T-helper 1 cell treated with Interleukin-12 subunit alpha and Interleukin-12 subunit beta and Interleukin-4 antibody, amounts not matched to agents 30 ng/mL and 1 ng/mL, for 36 hours (primary cell): ENCODE data around the gene IDS. TPM values are rescaled to one million over a fixed set of nuclear protein-coding genes. Genes with fewer than 3 reads are reported as not detected.
"Not testable (repeated sequence)": the region's sequence is repeated elsewhere in the genome, so short reads cannot be mapped to it uniquely, and the experiment has no call there.

Experiments used
- intact Hi-C: fragments of 100-400 bp; cut with micrococcal nuclease; formaldehyde crosslinking; loops from one replicate; pipeline ENCODE4 v1.15.1; 2024
- total RNA-seq: library from RNA; stranded (reverse); gene quantifications from 2 replicates; pipeline ENCODE4 v1.2.3, GENCODE V29; 2022

Gene IDS
- total RNA-seq, 1 donor from 2014 or later, result 96.6 TPM

DNA sequence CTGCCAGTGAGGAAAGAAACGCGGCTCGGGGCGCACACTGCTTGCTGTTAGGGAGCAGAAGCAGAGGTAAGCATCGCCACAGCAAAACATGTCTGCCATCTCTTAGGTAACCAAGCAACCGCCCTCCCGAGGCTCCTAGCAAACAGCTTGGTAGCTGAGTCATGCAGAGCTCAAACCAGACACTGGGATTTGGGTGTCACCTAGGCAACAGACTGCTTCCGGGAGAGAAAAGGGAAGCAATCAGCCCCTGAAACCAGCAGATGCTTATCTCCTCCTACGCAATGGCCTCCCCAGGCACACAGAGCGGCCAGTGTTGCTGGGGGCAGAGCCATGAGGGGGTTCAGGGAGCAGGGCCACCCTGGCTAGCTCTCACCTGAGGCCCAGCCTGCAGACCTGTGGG lies 1.7 kb downstream of the IDS start:
- intact Hi-C loops, result loop anchor here (10.0 kb wide), 2 partner anchors 861 to 1191 kb away; partner anchors contain the start of genes MAMLD1 and MTMR1

DNA sequence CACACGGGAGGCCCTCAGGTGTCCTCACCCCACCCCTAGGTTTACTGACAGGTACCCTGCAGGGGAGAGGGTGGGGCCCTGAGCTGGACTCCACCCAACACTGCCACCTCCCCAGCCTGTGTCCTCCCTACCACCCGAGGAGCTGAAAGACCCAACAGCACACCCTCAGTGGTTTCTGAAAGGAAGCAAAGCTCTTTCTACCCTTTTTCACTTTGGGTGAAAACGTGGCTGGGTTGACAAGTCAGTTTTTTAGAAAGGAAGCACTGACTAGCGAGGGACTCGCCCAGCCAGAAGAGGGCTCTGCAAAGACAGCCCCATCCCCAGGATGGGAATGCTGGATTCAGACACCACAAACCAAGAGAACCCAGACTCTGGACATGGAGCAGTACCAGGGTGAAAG lies 2.2 kb downstream of the IDS start:
- intact Hi-C loops, result loop anchor here (1.0 to 10.0 kb wide), 3 partner anchors 862 to 1591 kb away; partner anchors contain the start of genes MAMLD1 and MTMR1

DNA sequence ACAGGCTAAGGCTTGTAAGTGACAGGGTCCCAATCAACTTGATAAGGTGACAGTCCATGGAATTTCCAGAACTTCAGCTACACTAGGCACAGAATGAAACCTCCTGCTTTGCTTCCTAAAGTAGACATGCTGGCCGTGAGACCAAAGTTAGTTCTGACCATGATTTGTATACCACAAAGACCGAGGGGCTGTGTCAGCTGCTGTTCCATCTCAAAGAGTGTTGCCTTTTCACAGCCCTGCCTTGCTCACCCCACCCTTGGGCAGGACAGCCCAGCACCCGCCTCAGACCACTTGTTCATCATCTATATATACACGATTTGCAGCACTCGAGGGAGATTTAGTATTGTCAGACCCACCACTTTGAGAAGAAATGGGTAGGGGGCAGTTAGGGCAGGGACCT lies 5.3 kb downstream of the IDS start:
- intact Hi-C loops, result loop anchor here (10.0 kb wide), 2 partner anchors 865 to 1195 kb away; partner anchors contain the start of genes MAMLD1 and MTMR1

DNA sequence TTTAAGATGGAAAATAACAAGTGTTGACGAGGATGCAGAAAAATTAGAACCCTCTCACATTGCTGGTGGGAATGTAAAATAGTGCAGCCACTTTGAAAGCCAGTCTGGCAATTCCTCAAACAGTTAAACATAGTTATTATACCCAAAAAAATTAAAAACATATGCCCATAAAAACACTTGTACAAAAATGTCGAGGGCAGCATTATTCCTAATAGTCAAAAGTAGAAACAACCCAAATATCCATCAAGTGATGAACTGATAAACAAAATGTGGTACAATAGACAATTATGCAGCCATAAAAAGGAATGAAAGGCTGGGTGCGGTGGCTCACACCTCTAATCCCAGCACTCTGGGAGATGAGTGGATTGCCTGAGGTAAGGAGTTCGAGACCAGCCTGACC lies 6.3 kb downstream of the IDS start:
- intact Hi-C loops, result no loop called here

DNA sequence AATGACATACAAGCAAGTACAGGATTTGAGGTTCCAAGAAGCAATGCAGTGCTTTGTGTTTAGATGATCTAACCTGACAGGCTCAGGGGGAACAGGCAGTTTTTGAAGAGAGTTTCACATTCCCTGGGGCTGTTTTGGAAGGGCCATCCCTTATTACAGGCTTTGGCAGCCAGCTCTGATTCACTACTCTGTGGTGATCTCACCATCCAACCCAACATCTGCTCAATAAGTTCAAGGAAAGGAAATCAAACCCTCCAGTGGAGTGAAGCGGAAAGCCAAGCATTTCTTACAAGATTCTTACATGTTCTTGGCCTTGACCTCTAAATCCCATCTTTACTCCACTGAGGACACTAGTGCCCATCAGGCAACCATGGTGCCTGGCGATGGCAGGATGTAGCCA lies 7.5 kb downstream of the IDS start:
- intact Hi-C loops, result no loop called here

DNA sequence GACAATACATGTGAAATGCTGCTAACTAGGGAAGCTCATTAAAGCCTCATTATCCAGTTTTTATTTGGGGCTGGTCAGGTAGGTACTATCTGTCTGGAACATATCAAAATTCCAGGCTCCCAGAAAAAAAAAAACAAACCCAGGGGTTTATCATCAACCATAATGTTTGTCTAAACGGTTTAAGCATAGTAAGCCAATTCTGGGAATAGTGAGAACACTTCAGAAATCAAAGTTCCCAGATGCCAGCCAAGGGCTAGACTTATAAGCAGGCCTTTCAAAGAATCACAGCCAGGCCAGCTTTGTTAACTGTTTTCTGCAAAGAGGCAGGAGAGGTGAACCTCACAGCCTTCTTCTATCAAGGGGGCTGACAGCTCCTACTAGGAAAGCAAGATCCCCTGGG lies 8.1 kb downstream of the IDS start:
- intact Hi-C loops, result no loop called here

DNA sequence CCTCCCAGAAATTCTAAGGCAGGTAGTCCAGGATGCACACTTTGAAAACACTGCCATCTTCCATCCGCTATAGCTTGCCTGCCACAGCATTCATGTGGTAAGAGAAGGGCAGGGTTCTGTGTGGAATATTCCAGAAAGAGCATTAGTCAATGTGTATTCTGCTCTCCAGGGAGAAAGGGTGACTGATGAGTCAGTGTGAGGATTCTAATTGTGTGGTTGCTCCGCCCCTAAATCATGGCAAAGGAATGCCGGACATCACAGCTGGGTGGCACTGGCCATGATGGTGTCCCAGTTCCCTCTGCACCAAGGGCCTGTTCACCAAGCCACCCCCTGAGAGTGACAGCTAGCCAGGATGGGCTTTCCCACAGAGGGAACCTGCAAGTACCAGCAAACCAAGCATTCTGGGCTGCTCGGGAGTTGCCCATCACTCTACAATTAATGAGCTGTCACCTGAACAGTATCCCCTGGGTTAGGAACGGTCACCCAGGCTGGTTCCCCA lies 9.5 kb downstream of the IDS start:
- intact Hi-C loops, result no loop called here

DNA sequence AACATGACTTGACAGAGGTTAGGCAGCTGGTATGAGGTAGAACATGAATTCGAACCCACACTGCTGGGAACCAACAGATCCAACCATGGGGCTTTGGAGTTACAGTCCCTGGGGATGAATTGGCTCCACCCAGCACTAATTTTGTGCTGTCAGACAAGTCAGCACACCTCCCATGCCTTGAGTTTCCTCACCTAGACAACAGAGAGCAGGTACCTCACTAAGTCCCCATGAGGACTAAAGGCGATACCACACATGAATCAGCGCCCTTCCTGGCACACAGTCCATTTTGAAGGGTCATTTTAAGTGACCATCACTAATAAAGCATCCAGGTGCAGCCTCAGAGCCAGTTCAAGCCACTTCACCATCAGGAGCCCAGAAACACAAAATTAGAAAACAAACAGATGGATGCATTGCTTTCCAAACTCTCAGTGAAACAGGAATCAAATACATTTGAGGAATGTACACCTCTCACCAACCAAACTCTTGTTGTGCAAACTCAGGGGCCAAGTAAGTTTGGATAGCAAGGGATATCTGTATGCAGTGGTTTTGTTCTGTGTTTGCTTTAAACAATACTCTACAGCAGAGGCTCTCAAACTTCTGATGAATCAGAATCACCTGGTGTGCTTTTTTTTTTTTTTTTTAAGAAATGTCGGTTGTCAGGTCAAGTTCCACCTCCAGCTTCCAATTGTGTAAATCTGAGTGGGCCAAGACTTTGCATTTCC lies 10.1 kb downstream of the IDS start:
- intact Hi-C loops, result no loop called here

DNA sequence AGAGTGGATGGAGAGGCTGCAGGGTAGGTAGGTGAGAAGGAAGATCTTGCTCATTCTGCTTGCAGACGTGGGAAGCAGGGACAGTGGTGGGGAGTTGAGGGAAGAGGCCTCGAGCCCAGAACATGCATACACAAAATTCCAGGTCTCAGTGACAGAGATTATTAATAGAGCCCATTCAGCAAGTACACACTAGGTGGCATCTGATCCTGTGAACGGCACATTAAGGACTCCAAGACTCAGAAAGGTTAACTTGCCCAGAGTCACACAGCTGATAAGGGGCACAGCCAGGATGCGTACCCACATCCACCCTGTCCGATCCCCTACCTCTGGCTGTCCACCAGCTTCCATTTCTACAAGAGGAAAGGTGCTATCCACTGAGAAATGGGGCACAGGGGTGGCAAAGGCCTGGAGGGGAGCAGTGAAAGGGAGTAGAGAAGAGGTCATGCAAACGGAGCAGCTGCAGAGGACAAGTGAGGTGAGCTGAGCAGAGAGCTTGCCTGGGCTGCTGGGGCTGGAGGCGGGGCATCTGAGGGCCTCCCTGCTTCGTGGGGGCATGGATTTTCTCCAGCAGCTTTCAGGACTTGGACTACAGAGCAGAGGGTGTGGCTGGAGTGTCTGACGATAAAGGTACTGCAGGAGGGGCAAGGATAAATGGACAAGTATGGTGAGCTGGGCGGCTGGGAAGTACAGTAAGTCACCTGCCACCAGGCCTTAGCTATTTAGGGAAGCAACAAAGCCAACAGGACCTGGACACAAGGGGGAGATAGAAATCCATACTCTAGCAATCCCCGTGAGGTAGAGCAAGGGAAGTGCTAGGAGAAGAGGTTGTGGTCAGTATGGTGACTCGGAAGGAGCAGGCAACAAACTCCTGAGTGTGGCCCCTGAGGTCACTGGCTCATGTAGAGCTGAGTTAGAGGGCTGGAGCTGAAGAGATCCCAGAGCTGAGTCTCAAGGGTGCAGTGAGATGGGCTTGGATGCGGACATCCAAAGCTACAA lies 11.2 kb downstream of the IDS start:
- intact Hi-C loops, result no loop called here

DNA sequence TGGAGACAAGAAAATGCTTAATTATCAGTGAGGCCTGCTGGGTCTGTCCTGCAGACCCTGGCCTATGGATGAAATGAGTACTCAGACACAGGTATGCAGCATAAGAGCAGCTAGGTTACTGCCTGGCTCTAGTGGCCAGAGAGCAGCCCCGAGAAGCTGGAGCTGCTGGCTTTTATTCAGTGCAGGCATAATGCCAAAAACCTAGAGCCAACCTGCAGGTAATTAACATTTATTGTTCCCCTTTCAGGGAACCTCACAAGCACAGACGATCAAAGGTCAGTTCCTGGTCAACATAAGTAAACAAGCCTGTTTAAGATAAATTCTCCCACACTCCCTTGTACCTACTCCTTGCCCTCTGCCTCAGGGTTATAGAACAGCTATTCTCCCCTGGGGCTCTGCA lies 13.3 kb downstream of the IDS start:
- intact Hi-C loops, result no loop called here

DNA sequence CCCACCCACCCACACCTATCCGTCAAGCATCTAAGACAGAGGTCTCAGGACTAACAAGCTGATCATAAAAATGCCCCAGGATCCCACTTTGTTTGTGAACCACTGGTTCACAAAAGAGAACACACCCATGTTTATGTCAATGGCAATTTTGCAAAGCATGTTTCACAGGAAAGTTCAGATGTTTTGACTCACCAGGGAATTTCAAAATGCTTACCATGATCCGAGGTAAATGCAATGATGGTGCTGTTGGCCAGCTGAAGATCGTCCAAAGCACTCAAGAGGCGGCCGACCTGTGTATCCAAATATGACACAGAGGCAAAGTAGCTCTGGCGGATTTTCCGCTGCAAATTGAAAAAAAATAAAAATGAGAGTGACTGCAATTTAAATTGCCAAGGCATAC lies 15.0 kb downstream of the IDS start:
- intact Hi-C loops, result no loop called here

DNA sequence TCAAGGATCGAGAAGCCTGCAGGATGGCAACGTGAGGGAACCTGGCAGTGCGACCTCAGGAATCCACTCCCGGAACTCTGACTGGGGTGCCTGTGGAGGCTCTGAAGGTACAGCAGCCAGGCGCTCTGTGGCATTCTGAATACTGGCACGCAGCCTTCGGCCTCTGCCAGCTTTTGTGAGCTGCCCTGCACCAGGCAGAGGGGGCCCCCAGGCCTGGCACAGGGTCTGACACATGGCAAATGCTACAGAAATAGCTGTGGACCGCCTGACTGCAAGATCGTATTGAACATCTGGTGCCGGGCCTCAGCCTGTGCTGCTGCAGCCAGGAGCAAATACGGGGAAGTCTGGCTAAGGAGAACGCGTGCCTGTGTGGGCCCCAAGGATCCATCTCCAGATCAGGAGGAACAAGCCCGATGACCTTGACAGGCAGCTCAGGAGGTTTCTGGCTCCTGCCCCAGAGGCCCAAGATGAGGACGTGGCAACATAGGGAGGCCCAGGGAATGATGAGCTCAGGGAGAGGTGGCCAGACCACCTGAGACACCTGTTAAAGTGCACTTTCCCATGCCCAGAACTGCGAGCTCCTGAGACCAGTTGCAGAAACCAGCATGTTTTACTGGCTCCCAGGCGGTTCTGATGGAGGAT lies 16.6 kb downstream of the IDS start:
- intact Hi-C loops, result not testable (repeated sequence)

DNA sequence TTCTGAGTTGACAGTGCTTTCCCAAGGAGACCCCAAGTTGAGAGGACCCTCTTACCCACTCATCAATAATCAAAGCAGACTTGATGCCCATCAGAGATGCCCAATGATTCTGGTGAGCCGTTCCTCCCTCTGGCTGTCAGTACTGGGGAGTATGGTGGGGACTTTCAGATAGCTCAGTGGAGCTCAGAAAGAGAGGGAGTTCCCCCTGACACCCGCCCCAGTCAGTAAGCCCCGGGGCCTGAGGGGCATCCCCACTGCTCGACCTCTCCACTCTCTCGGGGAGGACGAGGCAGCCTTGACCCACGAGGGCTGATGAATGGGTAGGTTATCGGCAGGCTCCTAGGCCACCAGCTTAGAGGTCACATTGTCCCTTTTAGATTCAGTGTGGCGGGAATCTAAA lies 17.1 kb downstream of the IDS start:
- intact Hi-C loops, result not testable (repeated sequence)

DNA sequence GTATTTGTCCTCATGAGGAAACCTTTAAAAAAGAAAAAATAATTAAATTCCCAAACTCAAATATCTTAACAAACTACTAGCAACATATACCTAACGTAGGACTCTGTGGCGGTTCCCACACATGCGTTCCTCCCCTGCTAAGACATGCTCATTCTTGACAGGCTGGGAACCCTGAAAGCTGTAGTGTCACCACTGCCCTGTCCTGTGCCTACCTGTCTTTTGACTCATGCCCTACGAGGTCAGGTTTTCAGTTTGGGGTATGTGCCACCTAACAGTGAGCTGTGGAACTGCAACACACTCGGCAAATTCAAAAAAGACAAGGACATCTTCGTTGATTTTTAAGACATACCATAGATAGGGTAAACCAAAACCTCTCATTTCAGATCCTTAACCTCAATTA lies 17.8 kb downstream of the IDS start:
- intact Hi-C loops, result no loop called here

DNA sequence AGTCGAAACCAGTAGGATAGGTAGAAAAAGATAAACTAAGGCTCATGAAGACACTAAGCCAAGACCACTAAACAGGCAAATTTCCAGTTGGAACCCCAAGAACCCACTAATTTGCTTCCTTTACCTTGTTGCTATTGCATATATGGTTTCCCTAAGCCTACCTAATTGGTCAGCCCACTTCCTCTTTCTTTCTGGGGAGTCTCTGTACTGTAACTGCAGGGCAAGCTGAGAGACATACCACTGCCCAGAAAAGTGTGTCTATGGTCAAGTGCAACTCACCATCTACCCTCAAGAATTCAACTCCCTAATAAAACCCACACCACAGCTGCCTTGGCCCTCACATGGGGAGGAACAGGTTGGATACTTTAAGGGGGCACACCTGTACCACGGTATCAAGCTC lies 28.6 kb downstream of the IDS start:
- intact Hi-C loops, result no loop called here

DNA sequence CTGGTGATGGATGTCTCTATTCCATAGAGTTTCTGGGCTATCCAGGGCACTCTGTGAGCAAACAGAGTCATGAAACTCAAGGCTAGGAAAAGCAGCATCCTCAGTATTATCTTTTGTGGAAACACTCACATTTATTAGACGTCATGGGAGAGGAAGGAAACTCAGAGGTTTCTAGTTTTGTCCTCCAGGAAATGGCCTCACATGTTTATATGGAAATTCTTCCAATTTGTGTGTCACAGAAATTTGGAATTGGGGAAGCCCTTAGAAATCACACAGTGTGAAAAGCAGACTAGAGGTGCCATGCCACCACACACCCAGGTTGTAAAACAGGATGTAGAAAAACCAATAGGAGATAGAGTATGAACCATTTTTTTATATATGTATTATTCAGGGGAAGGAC lies 31.1 kb downstream of the IDS start:
- intact Hi-C loops, result no loop called here

DNA sequence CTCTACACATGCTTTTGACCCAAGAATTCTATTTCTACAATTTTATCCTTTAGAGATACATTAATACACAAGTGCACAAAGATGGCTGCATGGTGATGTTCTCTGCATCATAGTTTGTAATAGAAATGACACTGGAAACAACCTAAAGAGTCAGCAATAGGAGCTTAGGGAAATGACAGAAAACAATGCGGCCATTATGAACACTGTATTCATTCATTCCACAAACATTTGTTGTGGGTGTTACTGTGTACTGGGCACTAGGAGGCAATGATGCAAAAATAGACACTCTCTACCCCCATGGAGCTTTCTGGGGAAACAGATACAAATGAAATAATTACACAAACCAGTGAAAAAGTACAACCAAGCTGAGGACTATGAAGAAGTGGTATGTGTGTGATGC lies 32.0 kb downstream of the IDS start:
- intact Hi-C loops, result no loop called here

DNA sequence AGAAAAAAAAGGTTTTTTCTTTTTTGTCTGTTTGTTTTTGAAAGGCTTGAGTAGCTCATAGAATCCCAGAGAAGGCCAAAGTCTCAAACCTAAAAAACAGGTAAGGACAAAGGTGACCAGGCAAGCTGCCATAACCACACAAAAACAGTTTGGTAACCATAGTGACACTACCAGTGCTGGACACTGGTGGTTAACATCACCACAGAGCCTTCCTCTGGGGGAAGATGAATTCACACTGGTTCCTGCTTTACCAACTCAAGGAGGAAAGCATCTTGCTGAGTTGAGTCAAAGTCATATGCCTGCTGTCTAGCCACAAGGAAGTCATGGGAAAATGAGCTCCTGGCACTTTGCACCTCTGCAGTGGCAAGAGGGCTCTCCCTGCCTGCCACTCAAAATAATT lies 32.5 kb downstream of the IDS start:
- intact Hi-C loops, result no loop called here

DNA sequence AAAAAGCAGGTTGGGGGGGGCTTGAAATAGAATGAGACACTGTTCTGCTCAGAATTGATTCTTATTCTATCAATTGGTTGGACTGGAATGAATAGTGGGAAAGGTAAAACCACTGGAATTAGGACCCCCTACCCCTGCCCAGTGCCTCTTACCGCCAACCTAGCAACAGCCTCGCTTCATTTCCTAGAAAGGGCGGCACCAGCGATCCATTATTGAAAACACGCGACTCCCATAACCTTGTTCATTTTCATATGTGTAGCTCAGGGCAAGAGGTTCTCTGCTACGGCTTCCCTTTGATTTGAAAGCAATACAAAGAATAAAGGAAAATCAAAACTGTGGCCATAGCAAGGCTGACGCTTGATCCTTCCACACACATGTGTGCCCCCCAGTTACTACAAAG lies 33.7 kb downstream of the IDS start:
- intact Hi-C loops, result loop anchor here (1.0 to 2.0 kb wide), 3 partner anchors 185 to 1422 kb away; no protein-coding TSS in a partner anchor

DNA sequence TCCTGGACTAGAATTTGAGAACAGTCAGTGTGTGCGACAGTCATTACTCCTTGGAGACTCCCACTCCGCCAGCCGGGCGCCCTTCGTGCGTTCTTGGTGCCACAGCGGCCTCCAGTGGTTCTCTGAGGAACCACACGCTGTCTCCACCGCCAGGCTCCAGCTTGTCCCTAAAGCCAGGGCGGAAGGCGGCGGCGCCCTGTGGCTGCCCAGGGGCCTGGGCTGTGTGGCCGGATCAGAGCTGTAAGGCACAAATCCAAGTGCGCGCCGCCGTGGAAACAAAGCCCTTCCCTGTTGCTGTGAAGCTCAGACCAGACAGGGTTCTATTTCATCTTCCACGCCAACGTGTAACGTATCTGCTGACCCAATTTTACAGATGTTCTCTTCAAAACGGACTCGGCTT lies 34.2 kb downstream of the IDS start:
- intact Hi-C loops, result loop anchor here (1.0 to 2.0 kb wide), 3 partner anchors 184 to 1422 kb away; no protein-coding TSS in a partner anchor

DNA sequence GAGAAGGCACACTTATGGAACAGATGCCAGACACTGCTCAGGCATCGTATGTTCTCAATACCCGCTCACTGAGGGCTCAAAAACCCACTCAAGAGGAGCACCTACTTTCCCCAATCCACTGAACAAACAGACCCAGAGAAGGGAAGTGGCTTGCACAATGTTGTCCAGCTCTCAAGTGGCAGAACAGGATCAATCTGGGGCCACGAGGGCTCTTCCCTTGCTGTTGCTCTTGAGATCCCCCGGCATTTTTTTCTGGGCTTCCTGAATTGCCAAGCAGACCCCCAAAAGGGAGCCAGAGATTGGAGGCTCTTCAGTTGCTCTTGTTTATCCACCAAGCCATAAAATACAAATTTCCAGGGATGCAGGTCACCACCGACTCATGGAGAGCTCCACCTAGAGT lies 35.7 kb downstream of the IDS start:
- intact Hi-C loops, result no loop called here
